Activated T-cell treated with anti-CD3 and anti-CD28 coated beads, Interleukin-2, amount 50 U/mL, for 48 hours (primary cell): ENCODE measurements around the gene TMPRSS11D.

Experiments
- DNase-seq, 2 experiments: peaks; one replicate each; pipeline ENCODE4 v3.0.0-alpha.2; 2020

Gene TMPRSS11D

DNA sequence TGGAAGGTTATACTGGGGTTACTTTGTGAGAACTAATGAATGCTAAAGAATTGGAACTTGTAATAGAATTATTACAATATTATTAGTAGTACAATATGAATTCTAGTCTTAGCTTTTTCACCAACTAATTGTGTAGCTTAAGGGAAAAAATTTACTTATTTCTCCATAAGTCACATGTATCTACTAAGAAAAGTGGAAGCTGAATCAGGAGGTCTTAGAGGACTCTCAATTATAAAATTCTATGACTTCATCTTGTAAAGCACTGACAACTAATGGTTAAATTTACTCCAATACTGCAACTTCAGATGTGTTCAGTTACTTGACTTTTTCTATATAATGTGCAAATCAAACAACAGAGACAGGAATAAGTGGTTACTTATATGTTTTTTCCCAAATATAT is 899 bp upstream of the TMPRSS11D start:
- no peak for DNase-seq

DNA sequence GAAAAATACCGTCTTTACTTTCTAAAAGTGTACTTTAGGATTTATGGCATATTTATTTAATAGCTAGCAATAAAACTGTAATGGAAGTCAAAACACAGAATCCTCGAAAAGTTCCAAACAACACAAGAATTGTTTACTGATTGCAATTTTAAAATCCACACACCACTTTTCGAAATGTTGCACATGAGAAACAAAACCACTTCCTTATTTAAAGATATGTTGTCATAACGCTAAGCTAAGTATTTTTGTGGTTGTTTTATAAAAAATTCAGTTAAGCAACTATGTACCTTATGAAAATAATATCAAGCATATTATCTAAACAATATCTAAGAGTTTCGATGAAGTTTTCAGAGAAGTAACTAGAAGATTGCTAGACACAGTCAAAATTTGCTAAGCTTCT is 344 bp downstream of the TMPRSS11D start:
- DNase-seq = no peak

DNA sequence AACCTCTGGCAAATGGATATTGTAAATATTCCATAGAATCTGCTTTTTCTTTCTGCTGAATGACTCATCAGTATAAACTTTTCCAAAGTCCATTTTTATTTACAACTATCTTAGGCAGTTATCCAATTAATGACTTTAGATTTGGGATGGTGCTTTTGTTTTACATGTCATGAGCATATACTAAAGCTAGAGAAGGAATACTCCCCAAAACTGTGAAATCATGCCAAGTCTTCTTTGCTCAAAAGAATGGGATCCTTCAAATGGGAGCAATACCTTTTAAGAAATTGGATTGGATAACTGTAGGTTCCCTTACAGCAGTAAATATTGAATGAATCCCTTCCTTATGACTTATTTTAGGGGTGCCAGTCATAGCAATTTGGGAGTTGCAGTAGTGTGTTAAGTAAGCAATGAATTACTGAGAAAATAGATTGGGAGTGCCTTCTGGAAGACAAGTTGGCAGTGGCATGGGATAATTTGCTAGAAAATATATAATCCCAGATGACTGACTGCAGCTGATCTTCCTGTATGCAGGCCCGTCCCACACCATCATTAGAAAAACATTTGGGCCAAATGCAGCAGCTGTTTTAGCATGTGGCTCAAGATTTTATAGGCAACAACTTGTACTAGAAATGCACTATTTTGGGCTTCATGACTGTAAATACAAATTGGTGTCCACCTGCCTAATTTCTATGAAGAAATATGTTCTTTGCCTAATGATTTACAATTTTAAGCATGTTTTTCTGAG is 2.8 kb downstream of the TMPRSS11D start:
- no peak for DNase-seq

DNA sequence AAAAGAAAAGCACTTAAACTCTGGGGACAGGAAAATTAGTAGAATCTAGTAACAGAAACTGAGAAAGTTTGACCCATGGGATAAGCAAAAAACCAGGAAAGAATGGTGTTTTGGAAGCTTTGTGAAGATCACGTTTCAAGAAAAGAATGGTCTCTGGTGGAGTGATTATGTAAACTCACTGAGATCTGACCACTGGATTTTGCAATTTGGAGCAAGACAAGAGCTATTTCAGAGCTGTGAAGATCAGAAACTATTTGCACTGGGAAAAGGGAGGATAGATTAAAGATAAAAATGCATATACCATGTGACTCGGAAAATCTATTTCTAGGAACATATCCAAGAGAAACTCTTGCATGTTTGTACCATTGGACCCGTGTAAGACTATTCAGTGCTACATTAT is 4.3 kb downstream of the TMPRSS11D start:
- no peak for DNase-seq

DNA sequence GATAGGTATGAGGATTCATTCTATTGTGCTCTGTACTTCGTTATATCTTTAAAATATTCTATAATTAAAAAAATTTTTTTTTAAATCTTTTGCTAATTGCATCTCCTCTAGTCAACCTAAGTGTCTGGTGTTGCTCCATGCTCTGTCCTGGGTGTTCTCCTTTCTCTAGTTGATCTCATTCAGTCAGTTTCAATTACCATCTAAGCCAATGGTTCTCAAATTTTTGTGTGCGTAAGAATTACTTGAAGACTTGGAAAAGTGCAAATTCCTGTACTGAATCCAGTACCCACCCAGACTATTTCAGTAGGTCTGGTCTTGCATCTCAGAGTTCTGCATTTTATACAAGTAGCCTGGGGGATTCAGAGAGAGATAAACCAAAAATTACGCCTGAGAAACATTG is 6.7 kb downstream of the TMPRSS11D start:
- no peak for DNase-seq

DNA sequence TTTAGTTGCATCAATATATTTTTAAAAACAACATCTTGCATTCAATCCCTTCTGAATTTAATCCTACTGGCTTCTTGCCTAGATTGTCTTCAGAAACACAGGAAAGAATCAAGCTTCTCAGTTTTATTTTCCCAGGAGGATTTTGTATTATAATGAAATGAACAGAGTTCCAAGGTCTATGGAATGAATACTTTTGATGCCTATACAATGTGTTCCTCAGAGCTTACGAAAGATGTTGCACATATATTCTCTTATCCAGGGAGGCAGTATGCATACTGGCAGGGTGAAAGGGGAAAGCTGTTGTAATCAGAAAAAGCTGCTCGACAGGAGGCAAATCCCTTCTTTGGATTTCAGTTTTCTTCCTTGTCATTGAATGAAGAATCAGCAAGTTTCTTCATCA is 8.8 kb downstream of the TMPRSS11D start:
- DNase-seq = no peak

DNA sequence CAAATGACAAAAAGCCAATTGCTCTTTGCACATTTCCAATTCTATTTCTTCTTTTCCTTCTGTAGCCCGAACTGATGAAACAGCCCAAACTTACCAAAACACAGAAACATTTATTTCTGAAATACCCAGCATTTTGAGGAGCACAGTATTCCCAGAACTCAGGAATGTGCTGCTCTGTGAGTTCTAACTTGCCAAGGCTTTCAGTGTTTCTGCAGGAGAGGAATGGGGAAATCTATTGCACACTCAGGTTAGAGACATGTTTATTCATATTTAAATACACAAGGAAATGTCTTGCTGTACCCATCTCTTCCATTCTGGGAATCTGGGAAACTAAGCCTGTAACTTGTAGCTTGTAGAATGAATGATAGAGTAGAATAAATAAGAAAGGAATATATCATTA is 10.7 kb downstream of the TMPRSS11D start:
- DNase-seq = no peak

DNA sequence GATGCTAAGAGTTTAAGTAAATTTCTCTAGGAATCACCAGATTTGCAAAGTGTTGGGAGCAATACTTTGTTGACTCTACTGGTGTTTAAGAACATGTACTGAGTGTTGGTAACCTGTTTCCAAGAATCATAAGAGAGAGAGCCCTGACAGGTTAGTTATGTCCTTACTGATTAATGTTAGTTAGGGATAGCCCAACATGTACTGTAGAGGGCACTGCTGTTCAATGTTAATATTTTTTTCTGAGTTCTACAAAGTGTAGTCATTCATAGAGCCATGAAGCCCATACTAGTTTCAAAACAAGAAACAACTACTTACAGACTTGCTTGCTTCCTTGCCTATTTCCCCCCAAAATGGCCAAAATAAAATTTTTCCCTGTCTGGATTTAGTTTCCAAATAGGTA is 11.9 kb downstream of the TMPRSS11D start:
- no peak for DNase-seq

DNA sequence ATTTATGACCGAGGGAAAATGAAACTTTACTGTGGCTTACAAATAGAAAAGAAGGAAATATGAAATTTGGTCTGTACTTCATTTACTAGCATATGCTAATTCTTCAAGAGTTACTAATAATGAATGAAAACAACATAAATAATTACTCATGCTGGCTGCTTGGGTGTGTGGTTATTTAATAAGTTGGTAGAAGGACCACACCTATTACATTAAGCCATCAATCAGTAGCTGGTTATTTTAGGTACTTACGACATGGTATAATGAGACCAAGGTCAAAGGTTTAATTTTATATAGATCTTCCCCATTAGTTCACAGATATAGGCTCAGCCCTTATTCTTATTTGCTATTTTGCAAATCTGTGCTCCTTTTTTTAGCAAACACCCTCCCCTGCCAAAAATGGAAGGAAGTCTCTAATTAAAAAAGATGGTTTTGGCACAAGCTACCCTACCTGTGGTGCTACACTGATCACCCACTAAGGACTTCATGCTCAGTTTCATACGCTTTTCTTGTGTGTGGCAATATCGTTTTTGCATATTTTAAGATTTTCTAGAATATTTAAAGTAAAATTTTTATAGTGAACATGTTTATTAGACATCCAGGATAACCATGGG is 14.1 kb downstream of the TMPRSS11D start:
- DNase-seq = no peak

DNA sequence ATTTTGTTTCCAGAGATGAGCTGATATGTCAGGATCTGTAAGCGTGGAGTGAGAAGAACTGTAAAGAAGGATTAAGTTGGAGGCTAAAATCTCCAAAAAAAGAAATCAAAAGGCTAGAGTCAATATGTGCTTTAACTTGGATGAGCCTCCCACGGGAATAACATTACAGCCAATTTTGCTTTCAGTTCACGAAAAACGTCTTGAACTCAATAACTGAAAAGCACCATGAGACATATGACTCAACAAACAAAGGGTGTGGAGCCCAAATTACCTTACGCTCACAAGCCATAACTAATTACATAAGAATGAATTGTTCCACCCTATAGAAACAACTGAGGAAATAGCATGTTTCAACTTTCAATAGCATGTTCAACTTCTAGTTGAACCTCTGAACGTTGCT is 22.3 kb downstream of the TMPRSS11D start:
- no peak for DNase-seq

DNA sequence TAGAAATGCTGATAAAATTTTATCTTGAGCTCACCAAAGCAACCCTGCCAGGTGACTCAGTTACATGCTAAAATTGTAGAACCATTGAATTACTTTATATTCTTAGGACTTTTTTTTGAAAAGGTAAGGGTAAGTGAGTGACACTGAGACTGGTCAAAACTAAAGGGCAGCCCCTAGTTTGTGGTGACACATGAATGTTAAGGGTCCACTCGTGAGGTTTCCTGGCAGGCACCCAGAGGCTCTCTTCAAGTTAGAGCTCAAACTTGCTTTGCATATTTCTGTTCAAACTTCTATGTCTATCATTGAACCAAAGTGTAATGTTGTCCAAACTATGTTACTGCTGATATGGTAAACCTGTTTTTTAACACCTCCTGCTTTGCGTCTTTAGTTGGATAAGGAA is 30.5 kb downstream of the TMPRSS11D start:
- DNase-seq = no peak

DNA sequence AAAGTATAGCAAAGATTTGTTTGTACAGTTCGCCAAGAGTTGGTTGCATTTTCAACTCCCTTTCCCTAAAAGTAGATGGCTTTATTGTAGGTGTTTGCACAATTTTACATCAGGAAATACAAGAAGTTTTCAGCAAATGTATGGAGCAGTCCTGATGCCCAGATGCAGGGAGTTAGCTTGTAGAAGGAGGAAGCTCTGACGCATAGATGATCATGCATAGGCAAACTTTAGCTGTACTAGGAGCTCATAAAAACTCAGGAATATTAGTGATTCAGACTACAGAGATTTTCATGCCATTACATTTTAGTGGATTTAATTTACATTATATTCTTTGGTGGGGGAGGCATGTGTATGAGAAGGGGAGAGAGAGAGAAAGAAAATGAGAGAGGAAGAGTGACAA is 62.9 kb downstream of the TMPRSS11D start:
- no peak for DNase-seq

DNA sequence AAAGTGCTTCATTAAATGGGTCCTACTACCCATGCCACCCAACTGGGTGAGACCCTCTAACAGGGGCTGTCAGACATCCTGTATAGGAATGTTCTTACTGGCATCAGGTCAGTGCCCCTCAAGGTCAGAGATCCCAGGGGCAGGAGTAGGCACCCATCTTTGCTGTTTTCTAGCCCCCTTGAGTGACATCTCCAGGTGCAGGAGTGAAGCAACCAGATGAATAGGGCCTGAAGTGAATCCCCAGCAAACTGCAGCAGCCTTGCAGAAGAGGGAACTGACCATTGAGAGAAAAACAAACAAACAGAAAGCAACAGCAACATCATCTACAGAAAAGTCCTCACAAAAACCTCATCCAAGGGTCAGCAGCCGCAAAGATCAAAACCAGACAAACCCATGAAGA is 73.8 kb downstream of the TMPRSS11D start:
- DNase-seq = no peak

DNA sequence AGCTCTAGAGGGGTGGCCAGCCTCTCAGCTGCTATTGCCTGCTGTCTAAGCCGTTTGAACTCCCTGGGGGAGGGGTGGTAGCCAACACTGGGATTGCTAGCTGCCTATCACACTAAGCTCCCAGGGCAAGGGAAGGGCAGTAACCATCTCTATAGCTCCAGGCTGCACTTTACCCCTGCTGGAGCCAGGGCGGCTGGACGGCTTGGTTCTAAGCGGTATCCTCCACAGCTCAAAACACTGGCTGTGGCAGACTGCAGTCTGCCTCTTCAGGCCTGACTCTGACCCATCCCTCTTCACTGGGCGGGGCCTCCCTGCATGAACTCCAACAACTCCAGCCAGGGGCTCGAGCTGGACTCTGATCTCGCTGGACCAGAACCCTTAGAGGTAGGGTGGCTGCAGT is 74.3 kb downstream of the TMPRSS11D start:
- DNase-seq = no peak

DNA sequence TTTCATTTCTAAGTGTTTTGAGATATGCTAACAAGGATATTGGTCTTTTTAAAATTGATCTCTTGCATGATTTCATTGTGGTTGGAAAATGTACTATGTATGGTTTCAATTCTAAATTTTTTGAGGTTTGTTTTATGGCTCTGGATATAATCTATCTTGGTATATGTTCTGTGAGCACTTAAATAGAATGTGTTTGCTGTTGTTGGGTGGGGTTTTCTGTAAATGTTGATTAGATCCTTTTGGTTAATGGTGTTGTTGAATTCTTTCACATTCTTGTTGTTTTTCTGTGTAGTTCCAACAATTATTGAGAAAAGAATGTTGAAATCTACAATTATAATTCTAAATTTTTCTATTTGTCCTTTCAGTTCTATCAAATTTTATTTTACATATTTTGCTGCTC is 87.0 kb downstream of the TMPRSS11D start:
- no peak for DNase-seq

DNA sequence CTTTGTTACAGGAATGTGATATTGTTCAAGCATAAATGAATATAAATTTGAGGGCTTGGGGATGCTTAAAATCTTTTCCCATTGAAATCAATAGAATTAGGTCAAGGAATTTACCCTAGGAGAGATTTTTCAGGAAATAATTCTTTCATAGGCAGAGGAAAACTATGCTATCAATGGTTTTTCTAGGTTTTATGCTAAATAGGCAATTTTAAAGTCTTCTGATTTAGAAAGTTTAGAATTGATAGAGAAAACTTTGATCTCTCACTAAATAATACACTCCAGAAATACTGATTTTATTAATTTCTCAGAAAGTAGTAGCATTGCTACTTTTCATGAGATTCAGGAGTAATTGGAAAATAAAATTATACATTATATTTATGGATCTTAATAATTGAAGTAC is 93.1 kb downstream of the TMPRSS11D start:
- no peak for DNase-seq

DNA sequence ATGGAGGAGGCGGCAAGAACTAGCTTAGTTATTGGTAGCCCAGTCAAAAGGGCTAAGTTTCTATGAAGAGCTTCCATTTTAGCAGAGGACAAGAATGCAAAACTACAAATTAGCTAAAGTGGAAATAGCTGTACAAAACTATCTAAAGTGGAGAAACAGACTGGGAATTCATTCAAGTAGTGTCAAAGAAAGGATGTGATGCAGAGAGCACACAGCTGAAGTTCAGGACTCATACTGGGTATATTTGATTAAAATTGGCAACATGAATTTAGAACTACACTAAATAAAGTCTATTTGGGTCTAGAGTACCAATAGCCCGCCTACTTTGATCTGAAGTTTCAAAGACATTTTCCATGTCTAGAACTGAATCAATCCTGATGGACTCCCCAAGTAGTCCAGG is 96.5 kb downstream of the TMPRSS11D start:
- DNase-seq = no peak

DNA sequence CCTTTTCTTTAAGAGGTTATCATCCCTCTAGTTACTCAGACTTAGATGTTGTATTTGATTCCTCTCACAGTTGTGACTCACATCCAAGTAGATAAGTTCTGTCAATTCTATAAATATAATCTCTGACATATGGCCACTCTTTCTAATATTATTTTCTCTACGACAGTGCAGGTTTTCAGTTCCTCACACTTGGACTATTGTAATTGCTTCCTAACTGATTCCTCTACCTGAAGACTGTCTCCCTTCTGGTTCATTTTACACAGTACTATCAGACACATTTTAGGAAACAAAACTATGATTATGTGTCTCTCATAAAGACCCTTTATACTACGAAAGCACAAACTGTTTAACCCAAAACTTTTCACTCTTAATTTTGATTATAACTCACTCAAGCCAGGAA is 98.3 kb downstream of the TMPRSS11D start:
- no peak for DNase-seq

DNA sequence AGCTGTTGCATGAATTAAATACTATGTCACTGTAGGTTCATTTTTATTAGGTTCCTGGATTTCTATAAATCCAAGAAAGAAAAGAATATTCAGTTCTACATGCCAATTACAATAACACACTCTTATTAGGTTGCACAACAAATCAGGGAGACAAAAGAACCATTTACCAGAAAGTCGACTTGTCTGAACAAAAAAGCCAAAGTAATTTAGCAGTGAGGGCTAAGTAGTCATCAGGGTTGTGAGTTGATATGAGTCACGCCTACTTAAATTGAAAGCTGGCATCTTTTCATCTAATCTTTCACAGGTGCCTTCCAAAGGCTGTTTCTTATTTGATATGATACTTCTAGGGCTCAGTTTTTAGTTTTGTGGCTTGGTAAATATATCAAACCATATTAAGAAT is 104.2 kb downstream of the TMPRSS11D start:
- DNase-seq = no peak

DNA sequence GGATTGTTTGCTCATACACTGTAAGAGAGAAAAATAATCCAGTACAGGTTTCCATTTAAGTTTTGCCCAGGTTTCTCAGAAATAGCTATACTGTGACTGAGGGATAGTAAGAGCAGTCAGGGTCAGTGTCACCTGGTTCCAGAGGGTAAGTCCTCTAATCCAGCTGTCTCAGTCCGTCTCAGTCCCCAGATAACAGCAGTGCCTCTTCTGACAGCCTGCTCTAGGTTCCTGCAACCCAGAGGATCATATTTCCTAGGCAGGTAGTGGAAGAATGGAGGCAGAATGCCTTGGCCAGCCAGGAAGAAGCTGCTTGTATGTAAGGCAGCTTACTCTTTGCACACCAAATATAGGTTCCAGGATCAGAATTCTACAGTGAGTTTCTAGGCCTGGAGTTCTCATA is 107.1 kb downstream of the TMPRSS11D start:
- no peak for DNase-seq
